HL-60/S4 treated with retinoic acid at 250 ng/mL for 4 days and 3 days (cell line): Measurements from ENCODE around the gene IL10.

Experiments used
- in situ Hi-C: fragments of 300-500 bp; cut with MboI; formaldehyde crosslinking; loops from 2 replicates; pipeline ENCODE4 v1.7.0; 2022; ENCODE audit warnings: low sequenced_read_pairs

IL10 gene

GRCh38 chr1:206737729-206738201 lies 34.5 kb downstream of the IL10 start:
- in situ Hi-C loops = loop anchor here (10.0 kb wide), 1 partner anchor 177 kb away; no protein-coding TSS in a partner anchor

- in situ Hi-C loops = loop anchor here (10.0 kb wide), 1 partner anchor 178 kb away; no protein-coding TSS in a partner anchor
These were observed 35.2 kb downstream of the IL10 start for GRCh38 chr1:206736878-206737728.

- in situ Hi-C loops = loop anchor here (10.0 kb wide), 1 partner anchor 179 kb away; no protein-coding TSS in a partner anchor
These were observed 36.7 kb downstream of the IL10 start for GRCh38 chr1:206735553-206736031.

- in situ Hi-C loops = loop anchor here (10.0 kb wide), 1 partner anchor 180 kb away; no protein-coding TSS in a partner anchor
These were observed 37.7 kb downstream of the IL10 start for GRCh38 chr1:206734499-206735142.

GRCh38 chr1:206732992-206733391 lies 39.3 kb downstream of the IL10 start:
- in situ Hi-C loops = loop anchor here (10.0 kb wide), 1 partner anchor 182 kb away; no protein-coding TSS in a partner anchor

GRCh38 chr1:206732508-206732907 lies 39.8 kb downstream of the IL10 start:
- in situ Hi-C loops = loop anchor here (10.0 kb wide), 1 partner anchor 182 kb away; no protein-coding TSS in a partner anchor

GRCh38 chr1:206729507-206729906 lies 42.8 kb downstream of the IL10 start:
- in situ Hi-C loops = no loop called here

GRCh38 chr1:206729050-206729449 lies 43.2 kb downstream of the IL10 start:
- in situ Hi-C loops = no loop called here

- in situ Hi-C loops = no loop called here
These were observed 43.7 kb downstream of the IL10 start for GRCh38 chr1:206728697-206728987.

GRCh38 chr1:206727981-206728696 lies 44.2 kb downstream of the IL10 start:
- in situ Hi-C loops = no loop called here

GRCh38 chr1:206725109-206725963 lies 47.0 kb downstream of the IL10 start:
- in situ Hi-C loops = no loop called here

GRCh38 chr1:206723805-206724472 lies 48.4 kb downstream of the IL10 start:
- in situ Hi-C loops = no loop called here

GRCh38 chr1:206723462-206723804 lies 48.9 kb downstream of the IL10 start:
- in situ Hi-C loops = no loop called here

- in situ Hi-C loops = no loop called here
These were observed 49.4 kb downstream of the IL10 start for GRCh38 chr1:206722751-206723461.

GRCh38 chr1:206721454-206721853 lies 50.8 kb downstream of the IL10 start:
- in situ Hi-C loops = no loop called here

GRCh38 chr1:206719169-206719839 lies 53.0 kb downstream of the IL10 start:
- in situ Hi-C loops = no loop called here

GRCh38 chr1:206717674-206717989 lies 54.7 kb downstream of the IL10 start:
- in situ Hi-C loops = no loop called here
